ENCODE results near the gene FAM174C. TPM values are rescaled to one million over a fixed set of nuclear protein-coding genes. Genes with fewer than 3 reads are reported as not detected.

Gene FAM174C
- total and polyA plus RNA-seq, 2 of the 8 experiments (the other 6 are each of a cell fraction or from before 2014, with no cell fraction given), result 44.5 to 125 TPM

GRCh38 chr19:1285737-1286360 lies 10.5 kb downstream of the FAM174C start, which contains the start of gene EFNA2:
Gene EFNA2 (plus strand): TSS chr19:1285873. CDS start chr19:1286169, 296 bp downstream.
- peak within 1 kb of the TSS; percentile 33 for H2BK120ac ChIP-seq (replicated peaks; ENCODE audit: low read depth, low read length)
- peak within 1 kb of the TSS; percentile 99; the same call in 1 of the 2 replicates for H2BK15ac ChIP-seq (ENCODE audit: low read length)
- H2AFZ ChIP-seq (ENCODE audit: low read length), result 0 out of 2 replicates have a peak within 1 kb of the TSS, but pooled peaks have one; percentile 23
- H4K20me1 ChIP-seq (replicated peaks in 1 of 2; ENCODE audit: control insufficient read depth in 1 of 2, insufficient read depth in 2 of 2, low read length in 2 of 2), result peaks cover 0 to 4% of the 10 kb centered on the region in 2 experiments
- H3K23me2 ChIP-seq (ENCODE audit: low read depth, low read length), result peaks cover 5% of the 10 kb centered on the region; the same call in 1 of the 2 replicates
- H3K79me1 ChIP-seq (ENCODE audit: low read depth, low read length), result no peaks in the 10 kb centered on the region
- H3K79me2 ChIP-seq (ENCODE audit: control insufficient read depth in 1 of 2, insufficient read depth in 2 of 2, low read length in 2 of 2), result no peaks in the 10 kb centered on the region
- H3K4me2 ChIP-seq (ENCODE audit: insufficient read depth in 1 of 2, low read depth in 2 of 2, low read length in 2 of 2), result peak within 1 kb of the TSS; percentile 53 to 84; a peak in 3 of 4 replicates
- no peak within 1 kb of the TSS for H3K27ac ChIP-seq (ENCODE audit: low read depth, low read length)
- H3K23ac ChIP-seq (ENCODE audit: insufficient read length), result no peak within 1 kb of the TSS
- H4K5ac ChIP-seq (ENCODE audit: insufficient read length, low read depth, low read length), result no peak within 1 kb of the TSS
- peak within 1 kb of the TSS; percentile 89 for H2BK12ac ChIP-seq (ENCODE audit: low read depth, low read length)
- no peak within 1 kb of the TSS for H3K14ac ChIP-seq (ENCODE audit: insufficient read length)
- H3K9ac ChIP-seq (replicated peaks in 1 of 4; ENCODE audit: extremely low read depth in 1 of 4, low read depth in 3 of 4, low read length in 3 of 4), result no peak within 1 kb of the TSS; a peak in 3 of 7 replicates
- H3K36me3 ChIP-seq (ENCODE audit: control insufficient read depth in 2 of 4, insufficient read depth in 4 of 4, low read length in 3 of 4), result no peaks in the 10 kb centered on the region
- H3K4ac ChIP-seq (replicated peaks; ENCODE audit: insufficient read length, low read depth, low read length), result peak within 1 kb of the TSS; percentile 96
- peak within 1 kb of the TSS; percentile 89 for H4K8ac ChIP-seq (ENCODE audit: extremely low read depth, insufficient read depth, low read length)
- no peak for FAIRE-seq
- H2BK20ac ChIP-seq (ENCODE audit: low read length), result peak within 1 kb of the TSS; percentile 93; the same call in 1 of the 2 replicates
- ChIA-PET POLR2A (ENCODE audit: partially characterized antibody) (interaction anchor here (1.0 to 3.7 kb wide), 4 partner anchors 13 to 100 kb away, joined by 3 to 35 read pairs (median 4); partner anchors contain the start of gene CIRBP), CTCF (ENCODE audit: partially characterized antibody) (interaction anchor here (1.2 kb wide), 1 partner anchor 79 kb away, joined by 3 read pairs; no protein-coding TSS in a partner anchor)
- H2AK5ac ChIP-seq (ENCODE audit: low read depth, low read length), result 0 out of 2 replicates have a peak within 1 kb of the TSS, but pooled peaks have one; percentile 3
- H3K18ac ChIP-seq (ENCODE audit: extremely low read depth, low read length), result peak within 1 kb of the TSS; percentile 62
- DNase-seq (ENCODE audit: low read depth in 1 of 2, low spot score in 2 of 2), result no peak
- H3K56ac ChIP-seq (replicated peaks; ENCODE audit: insufficient read length, low read depth, low read length), result peak within 1 kb of the TSS; percentile 59
- H3K4me3 ChIP-seq (ENCODE audit: extremely low read depth in 1 of 4, insufficient read depth in 2 of 4, low read depth in 3 of 4, low read length in 4 of 4), result peak within 1 kb of the TSS; percentile 47 to 67 (median 49)
- H2BK5ac ChIP-seq (ENCODE audit: low read depth, low read length), result no peak within 1 kb of the TSS
- peak within 1 kb of the TSS; percentile 54 for H4K91ac ChIP-seq (replicated peaks; ENCODE audit: insufficient read length, low read length)
- peaks cover 0 to 21% (median 12%) of the 10 kb centered on the region in 4 experiments; a peak in 5 of 7 replicates for H3K27me3 ChIP-seq (replicated peaks in 1 of 4; ENCODE audit: control insufficient read depth in 3 of 4, extremely low read depth in 1 of 4, insufficient read depth in 3 of 4, low read length in 3 of 4)
- peaks cover 0 to 20% (median 9%) of the 10 kb centered on the region in 4 experiments; a peak in 5 of 7 replicates for H3K4me1 ChIP-seq (replicated peaks in 1 of 4; ENCODE audit: control insufficient read depth in 3 of 4, insufficient read depth in 4 of 4, low read length in 3 of 4)
- no peaks in the 10 kb centered on the region for H3K9me3 ChIP-seq (ENCODE audit: insufficient read depth in 2 of 2, low read depth in 1 of 2, low read length in 1 of 2)
- WGBS, 2 experiments (ENCODE audit: extremely low coverage in 1 of 2, insufficient coverage in 1 of 2, insufficient read length in 1 of 2, insufficient replicate concordance in 2 of 2, low coverage in 1 of 2, low lambda C conversion rate in 2 of 2, missing lambda C conversion rate in 1 of 2), result 2% methylated on average over 10 of the region's 113 CpGs; no CpG with 5 or more reads in 1 of the 2 experiments
- no peak for TF ChIP-seq TAF1 (IDR thresholded peaks at IDR 0.05; ENCODE audit: low read depth, low read length)
- no peak for TF ChIP-seq SRF (IDR thresholded peaks at IDR 0.05; ENCODE audit: low read depth, low read length)
- TF ChIP-seq FOSL1 (IDR thresholded peaks at IDR 0.05; ENCODE audit: insufficient read depth, low read depth, low read length), result no peak
- TF ChIP-seq RAD21 (IDR thresholded peaks at IDR 0.05 in 1 of 2, conservative IDR thresholded peaks at IDR 0.05 in 1 of 2; ENCODE audit: low read depth in 2 of 2, low read length in 2 of 2), result 0 out of 4 replicates have a peak, but pooled peaks of 1 of the 2 experiments have one; percentile 13
- TF ChIP-seq CTCF (IDR thresholded peaks at IDR 0.05; ENCODE audit: control extremely low read depth in 1 of 3, insufficient read depth in 1 of 3, low read depth in 1 of 3, low read length in 3 of 3), result peak in 1 of 3 experiments; percentile 16; a peak in 1 of 4 replicates
- no peak for TF ChIP-seq SIN3A (conservative IDR thresholded peaks at IDR 0.05 in 1 of 2, IDR thresholded peaks at IDR 0.05 in 1 of 2; ENCODE audit: low read depth in 1 of 2, low read length in 2 of 2)
- TF ChIP-seq YY1 (IDR thresholded peaks at IDR 0.05; ENCODE audit: low read depth, low read length), result no peak
- TF ChIP-seq TEAD4 (IDR thresholded peaks at IDR 0.05; ENCODE audit: low read depth, low read length), result no peak

All from H1 (cell line).